Activated naive CD4-positive, alpha-beta T cell treated with anti-CD3 and anti-CD28 coated beads for 36 hours (primary cell): ENCODE results near the gene PRADC1. TPM values are rescaled to one million over a fixed set of nuclear protein-coding genes. Genes with fewer than 3 reads are reported as not detected.
"Not testable (repeated sequence)": the region's sequence is repeated elsewhere in the genome, so short reads cannot be mapped to it uniquely, and the experiment has no call there.

Experiments
- CTCF ChIA-PET: fragments of 350-600 bp; sonication (Branson Sonifier 250); formaldehyde crosslinking; loops from one replicate; lab custom pipeline; 2021; ENCODE audit warnings: antibody characterized with exemption; lab: Charles Lee
- DNase-seq: peaks from one replicate; pipeline ENCODE4 v3.0.0-alpha.2; 2020
- H3K27ac Mint-ChIP-seq: one replicate; pipeline ENCODE4 v1.8.0; 2021; ENCODE audit warnings: mild to moderate bottlenecking, mixed read lengths
- H3K27me3 Mint-ChIP-seq: one replicate; pipeline ENCODE4 v1.8.0; 2021; ENCODE audit warnings: low read depth, mixed read lengths
- H3K36me3 Mint-ChIP-seq: one replicate; pipeline ENCODE4 v1.8.0; 2021; ENCODE audit warnings: low read depth, mixed read lengths
- H3K4me1 Mint-ChIP-seq: one replicate; pipeline ENCODE4 v1.8.0; 2021; ENCODE audit warnings: low read depth, mixed read lengths
- H3K4me3 Mint-ChIP-seq: one replicate; pipeline ENCODE4 v1.8.0; 2021; ENCODE audit warnings: mild to moderate bottlenecking, moderate library complexity, mixed read lengths
- H3K9me3 Mint-ChIP-seq: one replicate; pipeline ENCODE4 v1.8.0; 2021; ENCODE audit warnings: mixed read lengths
- intact Hi-C: fragments of 100-400 bp; cut with micrococcal nuclease; formaldehyde crosslinking; loops from one replicate; pipeline ENCODE4 v1.15.1; 2023
- total RNA-seq, 2 experiments: library from RNA; stranded (reverse); gene quantifications; one replicate each; pipeline ENCODE4 v1.2.3, GENCODE V29; 2021

PRADC1 gene
- total RNA-seq, 2 experiments from 2014 or later: 10.1 to 10.2 TPM

DNA sequence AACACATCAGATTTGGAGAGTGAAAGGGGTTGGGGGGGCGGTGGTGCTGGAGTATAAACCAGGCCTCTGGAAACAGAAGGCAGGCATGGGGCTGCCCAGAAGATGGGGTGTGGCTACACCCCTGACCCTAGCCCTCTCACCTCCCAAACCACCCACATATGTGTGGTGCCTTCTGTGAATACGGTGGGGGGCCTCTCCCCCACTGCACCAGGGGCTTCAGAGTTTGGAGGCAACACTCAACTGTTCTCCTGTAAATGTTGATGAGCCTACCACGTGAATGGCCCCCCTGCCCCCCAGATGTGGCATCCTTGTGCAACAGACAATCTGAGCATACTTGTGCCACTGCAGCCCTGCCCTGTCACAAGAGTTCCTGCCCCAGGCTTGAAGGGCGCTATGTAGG is 31.7 kb upstream of the PRADC1 start:
- Mint-ChIP-seq H3K27ac (no peak overlapping the region), H3K36me3 (peaks cover 18% of the 10 kb centered on the region)

DNA sequence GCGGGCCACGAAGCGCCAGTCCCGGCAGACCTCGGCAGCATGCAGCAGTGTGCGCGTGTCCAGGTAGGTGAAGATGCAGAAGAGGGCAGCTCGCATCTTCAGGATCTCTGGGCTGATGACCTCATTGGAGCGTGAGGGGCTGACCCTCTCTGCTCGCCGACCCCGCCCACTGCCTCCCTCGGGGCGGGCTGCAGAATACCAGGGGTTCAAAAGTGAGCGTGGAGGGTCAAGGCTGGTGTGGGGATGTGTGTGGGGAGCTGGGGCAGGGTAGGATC is 31.2 kb upstream of the PRADC1 start:
- peaks cover 22% of the 10 kb centered on the region for H3K36me3 Mint-ChIP-seq
- no peak for DNase-seq
- CTCF ChIA-PET: no interaction called here
- intact Hi-C loops: no loop called here
- H3K4me3 Mint-ChIP-seq: no peak overlapping the region
- no peaks in the 10 kb centered on the region for H3K9me3 Mint-ChIP-seq
- H3K4me1 Mint-ChIP-seq: peaks cover 13% of the 10 kb centered on the region
- no peaks in the 10 kb centered on the region for H3K27me3 Mint-ChIP-seq
- no peak overlapping the region for H3K27ac Mint-ChIP-seq

More for the DNA sequence above, 31.7 kb upstream of the PRADC1 start:
- CTCF ChIA-PET: no interaction called here
- Mint-ChIP-seq H3K27me3 (no peaks in the 10 kb centered on the region), H3K9me3 (no peaks in the 10 kb centered on the region), H3K4me1 (peaks cover 13% of the 10 kb centered on the region), H3K4me3 (no peak overlapping the region)
- intact Hi-C loops: no loop called here
- no peak for DNase-seq

DNA sequence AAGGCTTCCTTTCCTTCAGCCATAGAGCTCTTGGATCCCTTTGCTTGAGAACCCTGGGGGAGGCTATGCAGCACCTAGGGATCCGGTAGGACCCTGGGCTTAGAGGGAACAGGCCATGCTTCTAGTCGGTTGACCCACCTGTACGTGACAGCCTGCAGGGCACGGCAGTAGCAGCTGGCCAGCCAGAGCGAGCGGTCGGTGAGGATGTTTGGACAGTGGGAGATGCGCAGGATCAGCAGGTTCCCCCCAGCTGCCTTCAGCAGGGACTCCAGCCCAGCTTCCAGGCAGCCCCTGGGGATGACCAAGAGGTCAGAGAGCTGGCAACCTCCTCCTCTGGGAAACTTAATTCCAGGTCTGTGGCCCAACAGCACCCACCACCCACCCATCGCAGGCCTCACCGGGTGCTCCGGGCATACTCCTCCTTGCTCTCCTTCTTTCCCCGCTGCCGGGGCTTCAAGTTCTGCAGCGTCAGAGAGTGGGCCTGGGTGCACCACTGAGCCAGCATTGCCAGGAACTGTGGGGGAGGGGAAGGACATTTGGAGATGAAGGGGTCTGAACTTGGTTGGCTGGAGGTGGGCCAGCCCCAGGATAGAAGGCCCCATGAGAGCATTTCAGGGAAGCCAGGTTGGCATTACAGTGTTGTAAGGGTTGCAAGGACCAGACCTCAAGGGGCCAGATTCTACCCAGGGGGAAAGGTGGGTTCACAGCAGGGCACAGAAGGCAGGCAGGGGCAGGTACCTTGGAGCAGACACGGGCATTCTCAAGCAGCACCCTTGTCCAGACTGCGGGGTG is 30.7 kb upstream of the PRADC1 start:
- intact Hi-C loops: no loop called here
- DNase-seq: no peak
- peak overlapping the region; percentile 21 for H3K27ac Mint-ChIP-seq
- CTCF ChIA-PET: interaction anchor here (0.7 kb wide), 1 partner anchor 121 kb away, joined by 3 read pairs; no protein-coding TSS in a partner anchor
- H3K9me3 Mint-ChIP-seq: no peaks in the 10 kb centered on the region
- H3K36me3 Mint-ChIP-seq: peaks cover 22% of the 10 kb centered on the region
- no peaks in the 10 kb centered on the region for H3K27me3 Mint-ChIP-seq
- no peak overlapping the region for H3K4me3 Mint-ChIP-seq
- H3K4me1 Mint-ChIP-seq: peaks cover 13% of the 10 kb centered on the region

DNA sequence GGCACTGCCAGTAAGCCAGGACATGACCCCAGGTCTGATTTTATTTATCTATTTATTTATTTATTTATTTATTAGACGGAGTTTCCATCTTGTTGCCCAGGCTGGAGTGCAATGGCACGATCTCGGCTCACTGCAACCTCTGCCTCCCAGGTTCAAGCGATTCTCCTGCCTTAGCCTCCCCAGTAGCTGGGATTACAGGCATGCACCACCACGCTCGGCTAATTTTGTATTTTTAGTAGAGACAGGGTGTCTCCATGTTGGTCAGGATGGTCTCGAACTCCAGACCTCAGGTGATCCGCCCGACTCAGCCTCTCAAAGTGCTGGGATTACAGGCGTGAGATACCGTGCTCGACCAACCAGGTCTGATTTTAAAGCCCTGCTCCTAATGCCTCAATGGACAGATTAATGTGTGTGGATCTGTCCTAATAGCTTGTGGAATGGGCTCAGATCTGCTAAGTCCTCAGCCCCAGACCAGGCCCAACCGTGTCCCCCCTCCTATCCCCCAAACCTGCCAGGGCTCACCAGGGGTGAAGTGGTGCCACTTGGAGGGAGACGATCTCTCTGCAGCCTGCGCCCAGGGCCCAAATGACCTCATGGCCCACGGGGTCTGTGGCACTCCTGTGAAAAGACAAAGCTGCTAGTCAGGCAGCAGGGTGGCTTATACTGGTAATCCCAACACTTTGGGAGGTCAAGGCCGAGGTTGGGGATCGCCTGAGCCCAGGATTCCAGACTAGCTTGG is 29.8 kb upstream of the PRADC1 start:
- H3K27ac Mint-ChIP-seq, H3K4me1 Mint-ChIP-seq, H3K27me3 Mint-ChIP-seq, intact Hi-C loops, DNase-seq, H3K9me3 Mint-ChIP-seq, H3K4me3 Mint-ChIP-seq: not testable (repeated sequence)
- CTCF ChIA-PET: interaction anchor here (0.7 to 0.8 kb wide), 2 partner anchors 22 to 122 kb away, joined by 3 read pairs; partner anchors contain the start of gene FBXO41
- peaks cover 18% of the 10 kb centered on the region for H3K36me3 Mint-ChIP-seq

- intact Hi-C loops: no loop called here
- Mint-ChIP-seq H3K36me3 (peaks cover 18% of the 10 kb centered on the region), H3K4me1 (peaks cover 4% of the 10 kb centered on the region), H3K27ac (no peak overlapping the region), H3K9me3 (no peaks in the 10 kb centered on the region), H3K4me3 (no peak overlapping the region), H3K27me3 (no peaks in the 10 kb centered on the region)
- DNase-seq: no peak
- CTCF ChIA-PET: interaction anchor here (0.7 to 0.8 kb wide), 2 partner anchors 22 to 297 kb away, joined by 3 to 4 read pairs; partner anchors contain the start of gene FBXO41
These were observed 29.1 kb upstream of the PRADC1 start for GRCh38 chr2:73262108-73262651.

GRCh38 chr2:73260338-73260984 is 27.4 kb upstream of the PRADC1 start:
- Mint-ChIP-seq H3K36me3 (peaks cover 15% of the 10 kb centered on the region), H3K27ac (no peak overlapping the region), H3K4me3 (no peak overlapping the region), H3K4me1 (no peaks in the 10 kb centered on the region), H3K9me3 (no peaks in the 10 kb centered on the region), H3K27me3 (no peaks in the 10 kb centered on the region)
- CTCF ChIA-PET: no interaction called here
- intact Hi-C loops: no loop called here
- DNase-seq: peak; percentile 25

GRCh38 chr2:73259704-73260337 is 26.8 kb upstream of the PRADC1 start:
- intact Hi-C loops: no loop called here
- H3K36me3 Mint-ChIP-seq: peaks cover 15% of the 10 kb centered on the region
- H3K4me1 Mint-ChIP-seq: no peaks in the 10 kb centered on the region
- H3K9me3 Mint-ChIP-seq: no peaks in the 10 kb centered on the region
- no peaks in the 10 kb centered on the region for H3K27me3 Mint-ChIP-seq
- CTCF ChIA-PET: no interaction called here
- H3K27ac Mint-ChIP-seq: no peak overlapping the region
- no peak for DNase-seq
- H3K4me3 Mint-ChIP-seq: no peak overlapping the region

GRCh38 chr2:73259276-73259675 is 26.2 kb upstream of the PRADC1 start:
- Mint-ChIP-seq H3K27me3 (no peaks in the 10 kb centered on the region), H3K9me3 (no peaks in the 10 kb centered on the region), H3K36me3 (peaks cover 15% of the 10 kb centered on the region), H3K4me3 (no peak overlapping the region), H3K27ac (no peak overlapping the region), H3K4me1 (no peaks in the 10 kb centered on the region)
- intact Hi-C loops: no loop called here
- DNase-seq: no peak
- CTCF ChIA-PET: interaction anchor here (2.2 kb wide), 1 partner anchor 31 kb away, joined by 6 read pairs; no protein-coding TSS in a partner anchor

DNA sequence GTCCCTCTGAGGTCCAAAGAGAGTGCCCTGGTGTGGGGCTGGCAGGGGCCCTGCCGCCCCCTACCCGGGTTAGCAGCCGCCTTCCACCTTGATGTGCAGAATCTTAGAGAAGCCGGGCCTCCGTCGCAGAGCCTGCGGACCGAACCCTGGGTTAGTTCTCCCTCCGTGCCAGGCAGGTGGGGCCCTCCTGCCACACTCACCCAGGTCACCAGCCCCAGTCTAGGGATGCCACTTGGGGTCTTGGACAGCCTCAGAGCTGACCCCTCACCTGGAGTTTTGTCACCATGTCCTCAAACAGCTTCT is 25.8 kb upstream of the PRADC1 start:
- no peak overlapping the region for H3K4me3 Mint-ChIP-seq

GRCh38 chr2:73258186-73258912 is 25.3 kb upstream of the PRADC1 start:
- H3K4me3 Mint-ChIP-seq: no peak overlapping the region
- intact Hi-C loops: no loop called here
- DNase-seq: no peak
- H3K36me3 Mint-ChIP-seq: peaks cover 8% of the 10 kb centered on the region
- H3K4me1 Mint-ChIP-seq: no peaks in the 10 kb centered on the region
- no peak overlapping the region for H3K27ac Mint-ChIP-seq
- CTCF ChIA-PET: interaction anchor here (2.2 kb wide), 1 partner anchor 32 kb away, joined by 6 read pairs; no protein-coding TSS in a partner anchor
- no peaks in the 10 kb centered on the region for H3K9me3 Mint-ChIP-seq
- H3K27me3 Mint-ChIP-seq: no peaks in the 10 kb centered on the region

More for the DNA sequence above, 25.8 kb upstream of the PRADC1 start:
- H3K9me3 Mint-ChIP-seq: no peaks in the 10 kb centered on the region
- CTCF ChIA-PET: interaction anchor here (2.2 kb wide), 1 partner anchor 31 kb away, joined by 6 read pairs; no protein-coding TSS in a partner anchor
- H3K36me3 Mint-ChIP-seq: peaks cover 11% of the 10 kb centered on the region
- no peaks in the 10 kb centered on the region for H3K4me1 Mint-ChIP-seq
- no peak overlapping the region for H3K27ac Mint-ChIP-seq
- no peak for DNase-seq
- intact Hi-C loops: no loop called here
- H3K27me3 Mint-ChIP-seq: no peaks in the 10 kb centered on the region

- Mint-ChIP-seq H3K4me1 (no peaks in the 10 kb centered on the region), H3K4me3 (no peak overlapping the region), H3K9me3 (no peaks in the 10 kb centered on the region), H3K36me3 (peaks cover 6% of the 10 kb centered on the region), H3K27ac (no peak overlapping the region), H3K27me3 (no peaks in the 10 kb centered on the region)
- CTCF ChIA-PET: interaction anchor here (1.2 to 2.2 kb wide), 2 partner anchors 13 to 32 kb away, joined by 5 to 6 read pairs; no protein-coding TSS in a partner anchor
- peak; percentile 17 for DNase-seq
- intact Hi-C loops: no loop called here
These were observed 24.5 kb upstream of the PRADC1 start for GRCh38 chr2:73257425-73258125.
